OCI-LY1 (cell line): ENCODE data around the gene IL22RA2.
"Not testable (repeated sequence)": the region's sequence is repeated elsewhere in the genome, so short reads cannot be mapped to it uniquely, and the experiment has no call there.

Source experiments
- H2AFZ ChIP-seq: fragments of 200-600 bp; sonication (generic), shearing (Covaris generic); 2 replicates; pipeline ENCODE4 v1.6.0; 2014; ENCODE audit warnings: antibody characterized with exemption, mild to moderate bottlenecking, low read length
- H3F3A ChIP-seq: fragments of 200-600 bp; sonication (generic), shearing (Covaris generic); 2 replicates; pipeline ENCODE4 v1.6.0; 2014; ENCODE audit warnings: mild to moderate bottlenecking, antibody characterized with exemption, low read length, moderate library complexity; ENCODE audit not compliant: insufficient read depth
- H3K27ac ChIP-seq: fragments of 200-600 bp; sonication (generic); 2 replicates; pipeline ENCODE4 v1.5.1; 2014; ENCODE audit warnings: low read length, mixed run types, mild to moderate bottlenecking, low read depth; ENCODE audit not compliant: poor library complexity, severe bottlenecking
- H3K27me3 ChIP-seq: fragments of 200-600 bp; sonication (generic); 2 replicates; pipeline ENCODE4 v1.6.0; 2014; ENCODE audit warnings: antibody characterized with exemption, mild to moderate bottlenecking, low read length, moderate library complexity; ENCODE audit not compliant: insufficient read depth
- H3K36me3 ChIP-seq: fragments of 200-600 bp; sonication (generic); 2 replicates; pipeline ENCODE4 v1.6.1; 2014; ENCODE audit warnings: mild to moderate bottlenecking, antibody characterized with exemption, low read length, moderate library complexity, mixed read lengths; ENCODE audit not compliant: insufficient read depth
- H3K4me1 ChIP-seq: fragments of 200-600 bp; sonication (generic); 2 replicates; pipeline ENCODE4 v1.5.1; 2014; ENCODE audit warnings: mild to moderate bottlenecking, low read length, moderate library complexity; ENCODE audit not compliant: insufficient read depth, severe bottlenecking
- H3K4me2 ChIP-seq: fragments of 200-600 bp; sonication (generic), shearing (Covaris generic); 2 replicates; pipeline ENCODE4 v1.6.1; 2014; ENCODE audit warnings: low read length
- H3K4me3 ChIP-seq: fragments of 200-600 bp; sonication (generic); 2 replicates; pipeline ENCODE4 v1.5.1; 2014; ENCODE audit warnings: low read length, low read depth, mild to moderate bottlenecking, mixed read lengths; ENCODE audit not compliant: poor library complexity, severe bottlenecking
- H3K79me2 ChIP-seq: fragments of 200-600 bp; shearing (Covaris generic); 2 replicates; pipeline ENCODE4 v1.6.1; 2016; ENCODE audit warnings: mixed run types, low read length, mixed read lengths; ENCODE audit not compliant: insufficient read depth
- H3K9ac ChIP-seq: fragments of 200-600 bp; sonication (generic), shearing (Covaris generic); 2 replicates; pipeline ENCODE4 v1.6.1; 2014; ENCODE audit warnings: mild to moderate bottlenecking, low read length, mixed read lengths
- H3K9me2 ChIP-seq: fragments of 200-600 bp; sonication (generic), shearing (Covaris generic); 2 replicates; pipeline ENCODE4 v1.6.1; 2014; ENCODE audit warnings: low read depth, mild to moderate bottlenecking, low read length, mixed read lengths
- H3K9me3 ChIP-seq: fragments of 200-600 bp; shearing (Covaris generic); 2 replicates; pipeline ENCODE4 v1.6.1; 2014; ENCODE audit warnings: low read length, mixed read lengths
- H4K20me1 ChIP-seq: fragments of 200-600 bp; sonication (generic), shearing (Covaris generic); 2 replicates; pipeline ENCODE4 v1.6.0; 2016; ENCODE audit warnings: mild to moderate bottlenecking, low read length; ENCODE audit not compliant: insufficient read depth
- CTCF ChIP-seq: fragments of 200-600 bp; sonication (generic), shearing (Covaris generic); IDR thresholded peaks from 2 replicates; pipeline ENCODE4 v1.5.1; 2017; ENCODE audit warnings: mild to moderate bottlenecking, antibody characterized with exemption, low read length, moderate library complexity, mixed read lengths
- EZH2 ChIP-seq: fragments of 200-600 bp; sonication (generic), shearing (Covaris generic); IDR thresholded peaks from 2 replicates; pipeline ENCODE4 v1.8.0; 2017; ENCODE audit warnings: borderline replicate concordance, mixed run types, mild to moderate bottlenecking, antibody characterized with exemption, low read length, moderate library complexity, mixed read lengths

Gene IL22RA2

GRCh38 chr6:137210903-137211302, 37.5 kb upstream of the IL22RA2 start:
- Histone ChIP-seq H3K9ac (no peak overlapping the region), H3K27me3 (no peaks in the 10 kb centered on the region), H3K27ac (no peak overlapping the region), H3K36me3 (peaks cover 26% of the 10 kb centered on the region), H3K4me3 (no peak overlapping the region), H4K20me1 (no peaks in the 10 kb centered on the region), H3K9me3 (peaks cover 8% of the 10 kb centered on the region; the same call in 1 of the 2 replicates), H2AFZ (no peak overlapping the region), H3F3A (no peaks in the 10 kb centered on the region), H3K4me1 (peaks cover 7% of the 10 kb centered on the region), H3K9me2 (no peaks in the 10 kb centered on the region), H3K79me2 (peaks cover 25% of the 10 kb centered on the region), H3K4me2 (no peak overlapping the region)
- TF ChIP-seq CTCF (no peak), EZH2 (no peak)

- Histone ChIP-seq H3K9me3 (peaks cover 8% of the 10 kb centered on the region; the same call in 1 of the 2 replicates), H3K79me2 (peaks cover 17% of the 10 kb centered on the region), H3K27me3 (no peaks in the 10 kb centered on the region), H3K4me2 (no peak overlapping the region), H3K9ac (no peak overlapping the region), H3K4me1 (peaks cover under 1% of the 10 kb centered on the region), H3K4me3 (no peak overlapping the region), H2AFZ (no peak overlapping the region), H3K27ac (no peak overlapping the region), H4K20me1 (no peaks in the 10 kb centered on the region), H3K9me2 (no peaks in the 10 kb centered on the region), H3F3A (no peaks in the 10 kb centered on the region), H3K36me3 (peaks cover 41% of the 10 kb centered on the region)
- no peak for TF ChIP-seq CTCF
- TF ChIP-seq EZH2 = no peak
Observed at GRCh38 chr6:137208279-137208678, 34.8 kb upstream of the IL22RA2 start.

GRCh38 chr6:137207457-137207856, 34.0 kb upstream of the IL22RA2 start:
- not testable (repeated sequence) for H3K27ac ChIP-seq, H3K27me3 ChIP-seq, H3K4me2 ChIP-seq, H3K4me1 ChIP-seq, H3F3A ChIP-seq, H3K9me3 ChIP-seq, H2AFZ ChIP-seq, H3K9ac ChIP-seq, H3K4me3 ChIP-seq, H3K9me2 ChIP-seq, H4K20me1 ChIP-seq
- Histone ChIP-seq H3K79me2 (peaks cover 11% of the 10 kb centered on the region; the same call in 1 of the 2 replicates), H3K36me3 (peaks cover 46% of the 10 kb centered on the region)

- no peaks in the 10 kb centered on the region for H3F3A ChIP-seq
- no peak overlapping the region for H2AFZ ChIP-seq
- peaks cover 9% of the 10 kb centered on the region; the same call in 1 of the 2 replicates for H3K79me2 ChIP-seq
- peaks cover 8% of the 10 kb centered on the region; the same call in 1 of the 2 replicates for H3K9me3 ChIP-seq
- H3K4me3 ChIP-seq = no peak overlapping the region
- peaks cover 46% of the 10 kb centered on the region for H3K36me3 ChIP-seq
- H3K4me2 ChIP-seq = no peak overlapping the region
- no peaks in the 10 kb centered on the region for H3K9me2 ChIP-seq
- no peaks in the 10 kb centered on the region for H3K27me3 ChIP-seq
- H3K4me1 ChIP-seq = no peaks in the 10 kb centered on the region
- H3K27ac ChIP-seq = no peak overlapping the region
- no peak for TF ChIP-seq CTCF
- TF ChIP-seq EZH2 = no peak
- H4K20me1 ChIP-seq = no peaks in the 10 kb centered on the region
- no peak overlapping the region for H3K9ac ChIP-seq
Observed at GRCh38 chr6:137206577-137206976, 33.1 kb upstream of the IL22RA2 start.
